HepG2 (cell line): ENCODE data around the gene CDH23. TPM values are rescaled to one million over a fixed set of nuclear protein-coding genes. Genes with fewer than 3 reads are reported as not detected.

Experiments
- ATF1 ChIP-seq: IDR thresholded peaks from 2 replicates; pipeline ENCODE4 v1.6.1; 2016; ENCODE audit warnings: mild to moderate bottlenecking, control low read depth
- CBX1 ChIP-seq: IDR thresholded peaks from one replicate; pipeline ENCODE4 v1.6.1; 2016; ENCODE audit warnings: antibody characterized with exemption, low read depth
- CHD2 ChIP-seq: IDR thresholded peaks from 2 replicates; pipeline ENCODE4 v1.6.1; 2011; ENCODE audit warnings: low read depth, low read length, improper control_type of control experiment
- E2F2 ChIP-seq: sonication (generic); formaldehyde crosslinking; IDR thresholded peaks from 2 replicates; pipeline ENCODE4 v1.4.0; 2020; ENCODE audit warnings: missing genetic modification reagents, borderline replicate concordance
- HOMEZ ChIP-seq: IDR thresholded peaks from 2 replicates; pipeline ENCODE4 v1.6.1; 2016; ENCODE audit warnings: low read depth
- JDP2 ChIP-seq: sonication (generic); formaldehyde crosslinking; IDR thresholded peaks from 2 replicates; pipeline ENCODE4 v1.8.1; 2022; ENCODE audit warnings: missing genetic modification reagents, borderline replicate concordance
- MAFG ChIP-seq: sonication (generic); formaldehyde crosslinking; IDR thresholded peaks from 2 replicates; pipeline ENCODE4 v1.5.1; 2020; ENCODE audit warnings: mild to moderate bottlenecking, missing genetic modification reagents
- MTA1 ChIP-seq: sonication (generic); formaldehyde crosslinking; IDR thresholded peaks from 2 replicates; pipeline ENCODE4 v1.4.0; 2020; ENCODE audit warnings: missing genetic modification reagents, mild to moderate bottlenecking, borderline replicate concordance
- PRDM10 ChIP-seq: sonication (generic); formaldehyde crosslinking; IDR thresholded peaks from 2 replicates; pipeline ENCODE4 v1.4.0; 2020; ENCODE audit warnings: low read depth, missing genetic modification reagents
- RARG ChIP-seq: sonication (generic); formaldehyde crosslinking; IDR thresholded peaks from 2 replicates; pipeline ENCODE4 v1.4.0; 2020; ENCODE audit warnings: low read depth, mild to moderate bottlenecking, missing genetic modification reagents
- REXO4 ChIP-seq: sonication (generic); formaldehyde crosslinking; IDR thresholded peaks from 2 replicates; pipeline ENCODE4 v1.8.0; 2022; ENCODE audit warnings: missing genetic modification reagents, mild to moderate bottlenecking, borderline replicate concordance
- SIX4 ChIP-seq: sonication (generic); formaldehyde crosslinking; IDR thresholded peaks from 2 replicates; pipeline ENCODE4 v1.4.0; 2020; ENCODE audit warnings: missing genetic modification reagents
- TBL1XR1 ChIP-seq: fragments of 150-350 bp; IDR thresholded peaks from 2 replicates; pipeline ENCODE4 v1.6.1; 2014; ENCODE audit warnings: borderline replicate concordance, low read length; ENCODE audit not compliant: partially characterized antibody
- ZFP91 ChIP-seq: sonication (generic); formaldehyde crosslinking; IDR thresholded peaks from 2 replicates; pipeline ENCODE4 v1.9.0; 2022; ENCODE audit warnings: missing genetic modification reagents, mild to moderate bottlenecking, borderline replicate concordance
- ZFX ChIP-seq: sonication (generic); formaldehyde crosslinking; IDR thresholded peaks from 2 replicates; pipeline ENCODE4 v1.4.0; 2020; ENCODE audit warnings: mild to moderate bottlenecking, low read depth, missing genetic modification reagents, moderate library complexity
- ZNF160 ChIP-seq: sonication (generic); formaldehyde crosslinking; IDR thresholded peaks from 2 replicates; pipeline ENCODE4 v1.8.0; 2022; ENCODE audit warnings: mild to moderate bottlenecking, inconsistent platforms, missing genetic modification reagents
- ZNF224 ChIP-seq: sonication (generic); formaldehyde crosslinking; IDR thresholded peaks from 2 replicates; pipeline ENCODE4 v1.5.0; 2020; ENCODE audit warnings: mild to moderate bottlenecking, missing genetic modification reagents
- ZNF225 ChIP-seq: sonication (generic); formaldehyde crosslinking; IDR thresholded peaks from 2 replicates; pipeline ENCODE4 v1.4.0; 2020; ENCODE audit warnings: mild to moderate bottlenecking, missing genetic modification reagents
- ZNF720 ChIP-seq: sonication (generic); formaldehyde crosslinking; IDR thresholded peaks from 2 replicates; pipeline ENCODE4 v1.4.0; 2020; ENCODE audit warnings: missing genetic modification reagents
- ZNF839 ChIP-seq: sonication (generic); formaldehyde crosslinking; IDR thresholded peaks from 2 replicates; pipeline ENCODE4 v1.4.0; 2020; ENCODE audit warnings: missing genetic modification reagents, mild to moderate bottlenecking, borderline replicate concordance
- polyA plus RNA-seq, 8 experiments: library from polyadenylated mRNA; depleted of rRNA in 3 of 8; stranded (reverse) in 7 of 8; unstranded in 1 of 8; fragments of >200 nt; fragmentation: Illumina TruSeq in 4 of 8; extraction: Trizol in 4 of 8; gene quantifications; 2 replicates each; pipeline versions ENCODE4 v1.2.1 to v1.2.3, GENCODE V29; 2011 to 2016; ENCODE audit warnings: low read depth in 4 of 8, missing spikeins in 1 of 8, mixed read lengths in 1 of 8; ENCODE audit not compliant: insufficient read depth in 1 of 8
- total RNA-seq, 5 experiments: library from RNA; depleted of rRNA; stranded (reverse); fragments of >200 nt; fragmentation: Illumina TruSeq; extraction: Trizol; gene quantifications; 2 replicates each; pipeline ENCODE4 v1.2.3, GENCODE V29; 2016; ENCODE audit warnings: low read depth in 1 of 5

Gene CDH23
- total and polyA plus RNA-seq, 2 of the 13 experiments (the other 11 are each of a cell fraction or from before 2014, with no cell fraction given), result 0.13 TPM; not detected in 1

- TF ChIP-seq RARG (CRISPR knock-in tag) (no peak), SIX4 (CRISPR knock-in tag) (0 out of 2 replicates have a peak, but pooled peaks have one; percentile 35), REXO4 (CRISPR knock-in tag) (no peak), JDP2 (CRISPR knock-in tag) (no peak), MAFG (CRISPR knock-in tag) (no peak), HOMEZ (no peak), MTA1 (CRISPR knock-in tag) (peak; percentile 83; the same call in 1 of the 2 replicates), ZNF225 (no peak), ZNF720 (CRISPR knock-in tag) (no peak), CBX1 (no peak), ZNF224 (CRISPR knock-in tag) (no peak), ZFP91 (CRISPR knock-in tag) (peak; percentile 51; the same call in 1 of the 2 replicates), ZNF839 (CRISPR knock-in tag) (no peak), ZNF160 (CRISPR knock-in tag) (no peak; the same call in 1 of the 2 replicates), E2F2 (CRISPR knock-in tag) (0 out of 2 replicates have a peak, but pooled peaks have one; percentile 75), ZFX (CRISPR knock-in tag) (peak; percentile 74), CHD2 (no peak), ATF1 (CRISPR knock-in tag) (no peak), PRDM10 (peak; percentile 89), TBL1XR1 (no peak)
These were observed 48.9 kb upstream of the CDH23 start (continued) for GRCh38 chr10:71347587-71348395.
